Esophagus muscularis mucosa (tissue), 3 donors: ENCODE data around the gene DNAL1.

Source experiments
- POLR2A ChIP-seq: fragments of 450-650 bp; IDR thresholded peaks from one replicate; pipeline ENCODE4 v1.6.1; 2017; ENCODE audit warnings: antibody characterized with exemption, moderate library complexity, mild to moderate bottlenecking, low read depth
- TF ChIP-seq, protein P1 (sequence below), 3 experiments: fragments of 200-600 bp in 2 of 3; fragments of 450-650 bp in 1 of 3; sonication (generic) in 2 of 3; IDR thresholded peaks; one replicate each; pipeline ENCODE4 v1.5.1; 2017 to 2019; ENCODE audit warnings: antibody characterized with exemption in 3 of 3, mild to moderate bottlenecking in 2 of 3, moderate library complexity in 1 of 3

GRCh38 chr14:73725116-73726024, 80.6 kb downstream of the DNAL1 start:
- TF ChIP-seq POLR2A, result no peak
- TF ChIP-seq, protein P1, sequence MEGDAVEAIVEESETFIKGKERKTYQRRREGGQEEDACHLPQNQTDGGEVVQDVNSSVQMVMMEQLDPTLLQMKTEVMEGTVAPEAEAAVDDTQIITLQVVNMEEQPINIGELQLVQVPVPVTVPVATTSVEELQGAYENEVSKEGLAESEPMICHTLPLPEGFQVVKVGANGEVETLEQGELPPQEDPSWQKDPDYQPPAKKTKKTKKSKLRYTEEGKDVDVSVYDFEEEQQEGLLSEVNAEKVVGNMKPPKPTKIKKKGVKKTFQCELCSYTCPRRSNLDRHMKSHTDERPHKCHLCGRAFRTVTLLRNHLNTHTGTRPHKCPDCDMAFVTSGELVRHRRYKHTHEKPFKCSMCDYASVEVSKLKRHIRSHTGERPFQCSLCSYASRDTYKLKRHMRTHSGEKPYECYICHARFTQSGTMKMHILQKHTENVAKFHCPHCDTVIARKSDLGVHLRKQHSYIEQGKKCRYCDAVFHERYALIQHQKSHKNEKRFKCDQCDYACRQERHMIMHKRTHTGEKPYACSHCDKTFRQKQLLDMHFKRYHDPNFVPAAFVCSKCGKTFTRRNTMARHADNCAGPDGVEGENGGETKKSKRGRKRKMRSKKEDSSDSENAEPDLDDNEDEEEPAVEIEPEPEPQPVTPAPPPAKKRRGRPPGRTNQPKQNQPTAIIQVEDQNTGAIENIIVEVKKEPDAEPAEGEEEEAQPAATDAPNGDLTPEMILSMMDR (IDR thresholded peaks at IDR 0.05), result no peak
